NCI-H2171 (cell line): ENCODE data around the gene CIZ1.
"Not testable (repeated sequence)": the region's sequence is repeated elsewhere in the genome, so short reads cannot be mapped to it uniquely, and the experiment has no call there.

ENCODE experiments used
- DNase-seq: peaks from one replicate; lab custom pipeline; 2025; lab: John Stamatoyannopoulos, UW

Gene CIZ1

GRCh38 chr9:128191406-128192046, at the start of gene CIZ1:
Gene CIZ1, minus strand, starts transcription at chr9:128191572. Its CDS starts 715 bp downstream, at chr9:128190857.
- DNase-seq, result peak; percentile 72

- no peak for DNase-seq
These were observed 42.5 kb upstream of the CIZ1 start for GRCh38 chr9:128233817-128234406.

- DNase-seq, result no peak
These were observed 41.4 kb upstream of the CIZ1 start for GRCh38 chr9:128232528-128233428.

GRCh38 chr9:128231638-128232527, 40.5 kb upstream of the CIZ1 start:
- no peak for DNase-seq

- DNase-seq, result not testable (repeated sequence)
These were observed 39.5 kb upstream of the CIZ1 start for GRCh38 chr9:128230897-128231296.

GRCh38 chr9:128226412-128226801, 35.0 kb upstream of the CIZ1 start:
- DNase-seq, result no peak

GRCh38 chr9:128225770-128226411, 34.5 kb upstream of the CIZ1 start:
- no peak for DNase-seq

GRCh38 chr9:128224877-128225276, 33.5 kb upstream of the CIZ1 start:
- no peak for DNase-seq

GRCh38 chr9:128222880-128223670, 31.7 kb upstream of the CIZ1 start:
- no peak for DNase-seq

- no peak for DNase-seq
These were observed 30.7 kb upstream of the CIZ1 start for GRCh38 chr9:128222026-128222425.

GRCh38 chr9:128219831-128220230, 28.5 kb upstream of the CIZ1 start:
- no peak for DNase-seq

- DNase-seq, result no peak
These were observed 27.4 kb upstream of the CIZ1 start for GRCh38 chr9:128218518-128219389.

- DNase-seq, result no peak
These were observed 26.8 kb upstream of the CIZ1 start for GRCh38 chr9:128218172-128218517.

GRCh38 chr9:128216781-128217553, 25.6 kb upstream of the CIZ1 start:
- DNase-seq, result no peak

GRCh38 chr9:128215491-128216409, 24.4 kb upstream of the CIZ1 start:
- no peak for DNase-seq

GRCh38 chr9:128214571-128215490, 23.5 kb upstream of the CIZ1 start:
- peak; percentile 75 for DNase-seq
